Stimulated activated CD4-positive, alpha-beta T cell treated with anti-CD3 and anti-CD28 coated beads, Interleukin-4, amount 100 ng/mL, for 48 hours (primary cell): ENCODE data around the gene KLK1.
"Not testable (repeated sequence)": the region's sequence is repeated elsewhere in the genome, so short reads cannot be mapped to it uniquely, and the experiment has no call there.

Experiments used
- DNase-seq, 2 donors: peaks; one replicate each; pipeline ENCODE4 v3.0.0-alpha.2; 2020; ENCODE audit warnings: low read depth in 2 of 2

The KLK1 gene

DNA sequence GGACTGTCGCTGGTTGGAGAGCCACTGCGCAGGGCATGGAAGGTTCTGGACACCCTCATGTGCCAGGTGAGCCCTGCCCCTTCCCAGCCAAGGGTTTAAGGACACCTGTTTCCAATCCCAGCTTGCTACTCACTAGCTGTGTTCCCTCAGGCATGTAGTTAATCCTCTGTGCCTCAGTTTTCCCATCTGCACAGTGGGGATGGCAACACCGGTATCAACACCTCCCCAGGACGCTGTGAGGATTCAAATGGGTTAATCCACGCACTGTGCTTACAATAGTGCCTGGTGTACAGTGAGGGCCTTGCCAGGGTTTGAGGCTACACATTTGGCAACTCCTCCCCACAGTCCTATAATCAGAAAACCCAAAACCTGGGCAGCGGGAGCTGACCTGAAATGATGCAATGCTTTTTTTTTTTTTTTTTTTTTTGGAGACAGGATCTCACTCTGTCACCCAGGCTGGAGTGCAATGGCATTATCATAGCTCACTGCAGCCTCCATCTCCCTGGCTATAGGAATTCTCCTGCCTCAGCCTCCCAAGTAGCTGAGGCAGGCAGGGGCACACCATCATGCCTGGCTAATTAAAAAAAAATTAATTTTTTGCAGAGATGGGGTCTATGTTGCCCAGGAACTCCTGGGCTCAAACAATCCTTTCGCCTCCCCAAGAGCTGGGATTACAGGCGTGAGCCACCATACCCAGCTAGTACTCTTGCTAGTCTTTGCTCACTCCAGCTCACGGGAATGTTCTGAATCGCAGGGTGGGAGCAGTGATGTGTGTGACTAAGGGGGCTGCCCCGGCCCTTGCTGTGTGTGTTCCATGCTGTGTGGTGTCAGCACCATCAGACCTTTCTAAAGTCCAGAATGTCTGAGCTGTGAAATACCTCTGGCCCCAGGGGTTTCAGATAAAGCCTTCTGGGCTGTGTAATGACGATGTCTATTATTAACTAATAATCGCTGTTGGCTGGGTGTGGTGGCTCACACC is 31.0 kb downstream of the KLK1 start:
- no peak for DNase-seq

DNA sequence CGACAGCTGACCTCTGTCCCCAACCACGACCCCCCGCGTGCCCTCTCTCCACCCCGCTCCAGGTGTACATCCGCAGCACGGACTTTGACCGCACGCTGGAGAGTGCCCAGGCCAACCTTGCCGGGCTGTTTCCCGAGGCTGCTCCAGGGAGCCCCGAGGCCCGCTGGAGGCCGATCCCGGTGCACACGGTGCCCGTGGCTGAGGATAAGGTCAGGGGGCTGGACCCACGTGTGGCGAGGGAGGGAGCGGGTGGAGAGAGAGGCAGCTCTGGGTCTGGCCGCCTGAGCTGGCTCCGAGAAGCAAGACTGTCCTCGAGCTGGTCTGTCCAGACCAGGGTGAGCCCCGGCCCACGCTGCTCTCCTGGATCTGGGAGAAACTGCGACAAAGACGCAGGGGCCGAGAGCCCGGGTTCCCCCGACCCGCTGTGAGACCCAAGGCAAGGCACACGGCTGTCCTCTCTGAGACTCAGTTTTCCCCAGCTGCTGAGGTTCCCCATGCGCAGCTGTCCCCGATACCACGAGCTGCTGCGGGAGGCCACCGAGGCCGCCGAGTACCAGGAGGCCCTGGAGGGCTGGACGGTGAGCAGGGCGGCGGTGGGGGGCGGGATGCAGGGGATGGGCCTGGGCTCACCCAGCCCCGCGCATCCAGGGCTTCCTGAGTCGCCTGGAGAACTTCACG is 31.9 kb downstream of the KLK1 start:
- DNase-seq, result no peak

DNA sequence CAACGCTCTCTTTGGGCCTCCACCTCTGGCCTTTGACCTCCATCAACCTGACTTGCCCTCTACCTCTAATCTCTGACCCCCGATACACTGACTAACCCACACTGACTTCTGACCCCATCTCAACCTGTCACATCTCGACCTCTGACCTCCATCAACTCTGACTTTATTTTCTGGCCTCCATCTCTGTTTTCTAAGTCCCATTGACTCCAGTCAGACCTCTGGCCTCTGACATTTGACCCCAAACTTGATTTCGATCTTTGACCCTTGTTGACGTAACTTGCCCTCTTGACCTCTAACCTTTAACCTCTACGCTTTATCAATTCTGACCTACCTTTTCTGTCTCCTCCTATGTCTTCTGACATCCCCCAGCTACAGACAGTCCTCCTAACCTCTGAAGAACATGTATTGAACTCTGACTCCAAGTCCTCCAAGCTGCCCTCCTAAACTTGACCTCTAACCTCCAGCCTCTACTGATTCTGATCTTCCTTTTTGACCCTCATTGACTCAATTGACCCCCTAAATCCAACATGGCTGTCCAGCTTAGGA is 32.6 kb downstream of the KLK1 start:
- DNase-seq, result no peak

DNA sequence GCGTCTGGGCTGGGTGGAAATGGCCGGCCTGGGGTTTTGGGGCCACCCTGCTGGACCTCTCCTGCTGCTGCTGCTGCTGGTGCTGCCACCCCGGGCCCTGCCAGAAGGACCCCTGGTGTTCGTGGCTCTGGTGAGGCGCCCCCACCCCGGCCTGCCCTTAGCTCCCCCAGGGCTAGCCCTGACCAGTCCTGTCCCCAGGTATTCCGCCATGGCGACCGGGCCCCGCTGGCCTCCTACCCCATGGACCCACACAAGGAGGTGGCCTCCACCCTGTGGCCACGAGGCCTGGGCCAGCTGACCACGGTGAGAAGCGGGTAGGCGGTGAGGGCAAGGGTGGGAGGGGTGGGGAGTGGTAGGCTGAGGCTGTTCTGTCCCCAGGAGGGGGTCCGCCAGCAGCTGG is 33.2 kb downstream of the KLK1 start, which contains the start of gene ACP4:
ACP4 (plus strand) TSS at position 20 of the 400 bp plus-strand sequence; CDS start at position 20, 0 bp downstream.
- DNase-seq, result no peak

DNA sequence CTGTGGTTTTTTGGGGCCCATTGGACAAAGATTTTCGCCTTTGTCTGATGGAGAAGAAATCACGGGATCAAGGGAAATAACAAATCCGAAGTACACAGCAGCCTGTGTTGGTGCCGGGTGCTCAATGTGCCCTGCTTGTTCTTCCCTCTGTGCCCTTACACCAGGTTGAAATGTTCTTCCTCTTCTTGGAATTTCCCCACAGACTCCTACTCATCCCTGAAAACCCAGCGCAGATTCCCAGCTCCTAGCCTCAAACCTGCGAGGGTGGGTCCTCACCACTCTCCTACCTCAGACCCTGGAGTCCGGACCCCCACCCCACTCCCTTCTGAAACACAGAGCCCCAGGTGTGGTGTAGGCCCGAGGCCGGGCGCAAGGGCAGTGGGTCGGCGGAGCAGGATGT is 38.3 kb downstream of the KLK1 start:
- DNase-seq, result no peak

DNA sequence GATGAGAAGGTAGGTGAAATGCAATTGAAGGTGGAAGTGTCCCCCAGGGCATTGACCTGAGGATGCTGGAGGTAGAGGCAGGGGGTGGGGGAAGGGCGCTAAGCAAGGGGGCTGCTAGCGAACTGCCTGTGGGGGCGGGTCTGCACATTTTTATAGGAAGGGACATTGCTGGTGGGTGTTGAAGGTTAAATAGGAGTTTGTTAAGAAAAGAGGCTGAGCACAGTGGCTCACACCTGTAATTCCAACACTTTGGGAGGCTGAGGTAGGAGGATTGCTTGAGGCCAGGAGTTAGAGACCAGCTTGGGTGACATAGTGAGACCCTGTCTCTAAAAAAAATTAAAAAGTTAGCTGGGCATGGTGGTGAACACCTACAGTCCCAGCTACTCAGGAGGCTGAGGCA is 38.9 kb downstream of the KLK1 start:
- no peak for DNase-seq

DNA sequence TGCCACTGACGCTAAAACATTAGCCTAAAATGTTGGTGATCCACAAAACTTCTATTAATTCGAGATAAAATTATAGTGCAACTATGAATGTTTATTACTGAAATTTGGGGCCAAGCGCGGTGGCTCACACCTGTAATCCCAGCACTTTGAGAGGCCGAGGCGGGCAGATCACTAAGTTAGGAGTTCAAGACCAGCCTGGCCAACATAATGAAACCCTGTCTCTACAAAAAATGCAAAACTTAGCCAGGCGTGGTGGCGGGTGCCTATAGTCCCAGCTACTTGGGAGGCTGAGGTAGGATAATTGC is 39.8 kb downstream of the KLK1 start:
- DNase-seq, result not testable (repeated sequence)

DNA sequence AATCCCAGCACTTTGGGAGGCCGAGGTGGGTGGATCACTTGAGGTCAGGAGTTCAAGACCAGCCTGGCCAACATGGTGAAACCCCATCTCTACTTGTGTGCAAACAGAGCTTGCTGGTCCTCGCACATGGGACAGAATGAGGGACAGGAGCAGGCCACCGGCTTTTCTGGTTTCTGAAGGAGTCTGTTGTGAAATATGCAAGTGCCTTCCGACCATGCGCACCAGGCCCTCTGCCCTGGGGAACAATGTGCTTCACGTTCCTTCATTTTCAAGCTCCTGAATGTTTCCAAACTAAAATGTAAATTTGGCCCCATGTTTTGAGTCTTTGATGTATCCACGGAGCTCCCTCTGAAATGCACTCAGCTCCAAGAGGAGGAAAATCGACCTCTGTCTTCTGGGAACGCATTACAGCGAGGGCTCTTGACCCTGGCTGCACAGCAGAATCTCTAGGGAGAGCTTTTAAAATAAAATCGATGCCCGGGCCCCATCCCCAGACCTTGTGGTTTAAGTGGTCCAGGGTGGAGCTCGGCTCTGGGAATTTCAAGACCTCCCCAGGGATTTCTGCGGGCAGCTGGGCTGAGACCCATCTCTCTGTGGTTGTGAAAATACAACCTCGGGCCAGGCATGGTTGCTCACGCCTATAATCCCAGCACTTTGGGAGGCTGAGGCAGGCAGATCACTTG is 42.7 kb downstream of the KLK1 start:
- DNase-seq, result no peak

DNA sequence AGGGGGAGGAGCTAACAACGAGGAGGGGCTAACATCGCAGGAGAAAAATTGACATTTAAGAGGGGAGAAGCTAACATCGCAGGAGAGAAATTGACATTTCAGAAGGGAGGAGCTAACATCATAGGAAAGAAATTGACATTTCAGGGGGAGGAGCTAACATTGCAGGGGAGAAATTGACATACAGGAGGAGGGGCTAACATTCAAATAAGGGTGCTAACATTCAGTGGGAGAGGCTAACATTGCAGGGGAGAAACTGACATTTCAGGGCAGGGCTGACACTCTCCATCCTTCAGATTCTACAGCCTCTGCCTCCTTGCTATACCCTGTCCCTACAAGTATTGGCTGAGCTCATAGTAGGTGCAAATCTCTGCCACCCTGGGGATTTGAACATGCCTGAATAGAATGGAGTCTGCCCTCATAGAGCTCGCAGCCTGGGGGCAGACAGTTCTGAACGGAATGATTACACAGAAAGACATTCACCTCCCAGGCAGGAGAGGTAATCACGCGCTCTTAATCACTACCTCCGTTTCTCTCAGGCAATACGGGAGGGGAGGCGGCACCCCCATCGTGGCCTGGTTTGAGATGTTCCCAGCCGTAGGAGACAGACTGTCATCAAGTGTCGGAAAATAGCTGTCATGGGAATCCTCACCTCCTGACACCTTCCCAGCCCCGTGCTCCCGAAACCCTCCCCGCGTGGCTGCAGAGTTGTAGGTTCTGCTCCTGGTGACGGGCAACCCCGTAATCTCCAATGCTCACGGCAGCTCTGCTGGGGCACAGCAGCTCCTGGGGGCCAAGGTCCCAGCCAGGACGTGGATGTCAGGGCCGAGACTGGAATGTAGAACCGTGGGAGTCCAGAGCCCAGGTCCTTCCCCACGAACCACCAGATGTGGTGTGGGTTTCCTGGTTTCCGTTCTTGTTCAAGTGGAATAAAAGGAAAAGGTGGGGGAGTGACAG is 43.8 kb downstream of the KLK1 start:
- DNase-seq, result no peak

DNA sequence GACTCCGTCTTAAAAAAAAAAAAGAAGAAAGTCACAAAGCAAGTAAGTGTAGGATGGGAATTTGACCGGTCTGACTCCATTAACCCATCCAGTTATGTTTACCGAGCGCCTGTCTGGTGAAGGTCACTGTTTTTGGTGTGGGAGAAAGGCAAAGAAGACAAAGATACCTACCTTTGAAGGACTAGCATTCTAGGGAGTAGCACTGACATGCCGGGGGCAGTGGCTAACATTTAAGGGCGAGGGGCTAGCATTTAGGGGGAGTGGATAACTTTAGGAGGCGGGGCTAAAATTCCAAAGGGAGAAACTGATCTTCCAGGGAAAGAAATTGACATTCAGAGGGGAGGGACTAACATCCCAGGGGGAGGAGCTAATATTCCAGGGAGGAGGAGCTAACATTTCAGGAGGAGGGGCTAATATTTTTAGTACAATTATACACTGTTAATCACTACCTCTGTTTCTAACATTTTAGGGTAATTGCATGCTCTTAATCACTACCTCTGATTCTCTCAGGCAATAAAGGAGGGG is 44.6 kb downstream of the KLK1 start:
- DNase-seq, result no peak

DNA sequence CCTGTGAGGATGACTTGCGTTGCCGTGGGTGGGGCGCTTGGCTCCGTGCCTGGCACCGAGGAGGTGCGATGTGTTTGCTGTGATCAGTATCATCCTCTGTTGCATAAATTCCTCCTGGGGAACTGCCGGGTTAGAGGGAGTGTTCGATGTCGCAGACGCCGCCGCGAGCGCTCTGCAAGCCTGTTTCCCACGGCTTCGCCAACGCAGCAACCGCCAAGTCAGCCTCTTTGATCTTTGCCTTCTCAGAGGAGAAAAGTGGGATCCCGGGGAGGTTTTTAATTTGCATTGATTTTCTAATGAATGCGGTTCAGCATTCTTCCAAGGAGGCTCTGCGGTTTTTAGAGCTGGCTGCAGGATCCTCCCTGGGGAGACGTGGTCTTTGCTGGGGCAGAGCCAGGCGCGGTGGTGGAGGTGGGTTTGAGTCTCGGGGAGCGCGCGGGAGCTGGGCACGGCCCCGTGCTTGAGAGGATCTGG is 45.7 kb downstream of the KLK1 start:
- DNase-seq, result no peak

DNA sequence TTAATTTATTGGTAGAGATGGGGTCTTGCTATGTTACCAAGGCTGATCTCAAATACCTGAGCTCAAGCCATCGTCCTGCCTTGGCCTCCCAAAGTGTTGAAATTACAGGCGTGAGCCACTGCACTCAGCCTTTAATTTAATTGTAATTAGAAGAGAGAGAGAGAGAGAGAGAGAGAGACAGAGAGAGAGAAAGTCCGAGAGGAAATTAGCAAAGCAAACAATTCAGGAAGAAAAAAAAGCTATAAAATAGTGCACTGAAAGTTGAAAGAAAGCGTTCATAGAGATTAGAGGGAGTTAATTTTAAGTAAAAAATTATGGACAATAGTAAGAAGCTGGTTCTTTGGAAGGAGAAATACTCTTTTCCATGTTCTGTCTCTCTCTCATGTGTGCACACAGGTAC is 46.3 kb downstream of the KLK1 start:
- no peak for DNase-seq

DNA sequence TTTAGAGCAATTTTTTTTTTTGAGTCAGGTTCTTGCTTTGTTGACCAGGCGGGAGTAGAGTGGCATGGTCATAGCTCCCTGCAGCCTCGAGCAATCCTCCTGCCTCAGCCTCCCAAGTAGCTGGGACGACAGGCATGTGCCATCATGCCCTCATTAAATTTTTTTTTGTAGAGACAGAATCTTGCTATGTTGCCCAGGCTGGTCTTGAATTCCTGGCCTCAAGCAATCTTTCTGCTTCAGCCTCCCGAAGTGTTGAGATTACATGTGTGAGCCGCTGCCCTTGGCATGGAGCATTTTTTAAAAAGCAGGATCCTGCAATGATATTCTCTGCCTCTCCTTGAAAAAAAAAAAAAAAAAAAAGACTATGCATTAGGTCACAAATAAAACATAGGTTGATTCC is 47.5 kb downstream of the KLK1 start:
- no peak for DNase-seq

DNA sequence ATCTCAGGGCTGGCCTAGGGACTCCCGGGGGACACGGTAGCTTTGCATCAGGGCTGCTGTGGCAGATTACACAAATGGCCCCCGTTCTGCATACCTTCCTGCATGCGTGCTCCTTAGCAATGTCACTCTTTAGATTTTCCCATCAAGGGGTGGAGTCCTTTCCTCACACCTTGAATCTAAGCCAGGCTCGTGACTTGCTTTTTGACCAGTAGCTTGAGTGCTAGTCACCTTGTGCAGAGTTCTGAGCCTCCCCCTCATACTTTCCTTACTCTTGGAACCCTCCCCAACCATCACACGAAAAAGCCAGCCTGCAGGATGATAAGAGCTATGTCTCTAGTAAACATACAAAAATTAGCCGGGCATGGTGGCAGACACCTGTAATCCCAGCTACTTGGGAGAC is 50.1 kb downstream of the KLK1 start:
- not testable (repeated sequence) for DNase-seq

DNA sequence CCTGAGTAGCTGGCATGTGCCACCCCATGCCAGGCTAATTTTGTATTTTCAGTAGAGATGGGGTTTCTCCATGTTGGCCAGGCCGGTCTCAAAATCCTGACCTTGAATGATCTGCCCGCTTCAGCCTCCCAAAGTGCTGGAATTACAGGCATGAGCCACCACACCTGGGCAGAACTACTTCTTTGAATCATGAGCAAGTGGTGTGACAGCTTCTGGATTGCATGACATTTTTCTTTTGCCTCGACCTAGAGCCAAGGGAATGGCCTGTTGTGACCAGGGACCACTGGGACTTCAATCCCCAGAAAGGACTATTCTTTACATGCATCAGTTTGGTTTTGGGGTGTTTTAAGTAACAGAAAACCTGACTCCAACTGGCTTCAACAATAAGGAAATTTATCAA is 50.7 kb downstream of the KLK1 start:
- DNase-seq, result not testable (repeated sequence)

DNA sequence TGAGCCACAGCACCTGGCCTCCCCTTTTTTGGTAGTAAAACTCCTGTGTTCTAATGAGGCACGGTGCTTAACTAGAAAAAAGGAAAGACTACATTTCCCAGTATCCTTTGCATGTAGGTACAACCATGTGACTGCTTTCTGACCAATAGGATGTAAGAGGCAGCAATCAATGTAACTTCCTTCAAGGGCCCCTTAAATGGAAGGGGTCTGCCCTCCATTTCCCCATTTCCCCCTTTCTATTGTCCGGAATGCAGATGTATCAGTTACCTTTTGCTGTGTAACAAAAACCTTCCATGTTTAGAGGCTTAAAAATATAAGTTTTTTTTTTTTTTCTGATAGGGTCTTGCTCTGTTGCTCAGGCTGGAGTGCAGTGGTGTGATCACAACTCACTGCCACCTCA is 51.1 kb downstream of the KLK1 start:
- no peak for DNase-seq

DNA sequence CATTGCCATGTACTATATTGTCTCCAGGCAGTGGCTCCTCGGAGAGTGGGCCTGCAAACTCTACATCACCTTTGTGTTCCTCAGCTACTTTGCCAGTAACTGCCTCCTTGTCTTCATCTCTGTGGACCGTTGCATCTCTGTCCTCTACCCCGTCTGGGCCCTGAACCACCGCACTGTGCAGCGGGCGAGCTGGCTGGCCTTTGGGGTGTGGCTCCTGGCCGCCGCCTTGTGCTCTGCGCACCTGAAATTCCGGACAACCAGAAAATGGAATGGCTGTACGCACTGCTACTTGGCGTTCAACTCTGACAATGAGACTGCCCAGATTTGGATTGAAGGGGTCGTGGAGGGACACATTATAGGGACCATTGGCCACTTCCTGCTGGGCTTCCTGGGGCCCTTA is 52.7 kb downstream of the KLK1 start:
- DNase-seq, result no peak

DNA sequence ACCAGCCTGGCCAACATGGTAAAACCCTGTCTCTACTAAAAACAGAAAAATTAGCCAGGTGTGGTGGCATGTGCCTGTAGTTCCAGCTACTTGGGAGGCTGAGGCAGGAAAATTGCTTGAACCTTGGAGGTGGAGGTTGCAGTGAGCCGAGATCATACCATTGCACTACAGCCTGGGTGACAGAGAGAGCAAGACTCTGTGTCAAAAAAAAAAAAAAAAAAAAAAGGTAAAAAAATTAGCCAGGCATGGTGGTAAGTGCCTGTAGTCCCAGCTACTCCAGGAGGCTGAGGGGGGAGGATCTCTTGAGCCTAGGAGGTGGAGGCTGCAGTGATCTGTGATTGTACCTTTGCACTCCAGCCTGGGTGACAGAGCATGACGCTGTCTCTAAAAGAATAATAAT is 53.4 kb downstream of the KLK1 start, which contains the start of gene GPR32:
GPR32 (plus strand) TSS at position 301 of the 400 bp plus-strand sequence. CDS start 137 bp downstream, outside the sequence.
- DNase-seq, result not testable (repeated sequence)
